ENCODE measurements around the gene NTHL1. TPM values are rescaled to one million over a fixed set of nuclear protein-coding genes. Genes with fewer than 3 reads are reported as not detected.

The NTHL1 gene
- total and polyA plus RNA-seq, 2 donors (not counting 1 experiment from before 2014, with no cell fraction given) = 8.4 to 44.4 TPM

DNA sequence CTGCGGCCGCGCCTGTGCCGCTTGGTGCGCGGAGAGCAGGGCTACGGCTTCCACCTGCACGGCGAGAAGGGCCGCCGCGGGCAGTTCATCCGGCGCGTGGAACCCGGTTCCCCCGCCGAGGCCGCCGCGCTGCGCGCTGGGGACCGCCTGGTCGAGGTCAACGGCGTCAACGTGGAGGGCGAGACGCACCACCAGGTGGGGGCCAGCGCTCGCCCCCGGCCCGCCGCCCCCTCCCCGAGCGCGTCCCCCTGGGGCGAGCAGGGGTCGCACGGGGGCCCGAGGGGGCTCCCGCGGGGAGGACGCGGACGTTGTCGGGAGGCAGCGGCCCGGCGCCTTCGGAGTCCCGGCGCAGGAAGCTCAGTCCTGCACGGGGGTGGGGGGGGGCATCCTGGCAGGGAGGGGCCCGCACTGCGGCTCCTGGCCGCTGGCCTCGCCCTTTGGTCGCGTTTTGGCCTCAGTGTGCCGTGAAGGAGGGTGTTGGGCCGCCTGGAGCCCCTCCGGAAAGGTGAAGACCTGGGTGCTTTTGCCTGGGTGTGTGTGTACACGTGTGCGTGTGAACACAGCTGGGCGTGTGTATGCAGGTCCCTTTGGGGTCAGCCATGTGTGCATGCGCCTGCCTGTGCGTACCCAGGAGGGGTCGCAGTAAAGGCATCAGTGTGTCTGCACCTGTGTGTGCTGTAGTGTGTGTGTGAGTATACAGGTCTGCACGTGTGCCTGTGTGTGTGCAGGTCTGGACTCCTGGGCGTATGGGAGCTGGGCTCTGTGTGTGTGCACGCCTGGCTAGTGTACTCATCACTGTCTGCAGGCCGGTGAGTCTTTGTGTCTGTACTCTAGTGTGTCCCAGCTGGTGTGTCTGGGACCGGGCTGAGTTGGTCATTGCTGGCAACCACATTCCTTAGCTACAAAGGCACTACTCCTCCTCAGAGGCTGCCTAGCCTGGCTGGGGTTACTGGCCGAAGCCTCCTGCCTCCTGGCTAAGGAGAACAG lies 20.3 kb downstream of the NTHL1 start:
- Histone ChIP-seq H3K27me3 (ENCODE audit: control insufficient read depth, insufficient read depth, low read length) (no peaks in the 10 kb centered on the region), H3K36me3 (ENCODE audit: control insufficient read depth, insufficient read depth, low read length) (peaks cover 2% of the 10 kb centered on the region), H3K9ac (ENCODE audit: insufficient read depth, low read length) (peak overlapping the region; percentile 53), H2AFZ (ENCODE audit: low read length) (peak overlapping the region; percentile 7), H3K27ac (ENCODE audit: insufficient read depth, low read length) (no peak overlapping the region), H3K9me3 (ENCODE audit: control insufficient read depth, insufficient read depth, low read depth, low read length) (no peaks in the 10 kb centered on the region), H3K79me2 (ENCODE audit: control insufficient read depth, insufficient read depth, low read length) (peaks cover 4% of the 10 kb centered on the region), H3K4me1 (ENCODE audit: control insufficient read depth, extremely low read depth, insufficient read depth, low read length) (peaks cover 25% of the 10 kb centered on the region), H3K4me3 (replicated peaks in 1 of 4; ENCODE audit: control extremely low read depth in 1 of 4, insufficient read depth in 1 of 4, low read depth in 3 of 4, low read length in 4 of 4) (peak overlapping the region; percentile 56 to 82 (median 67)), H4K20me1 (ENCODE audit: control insufficient read depth, extremely low read depth, insufficient read depth, low read length) (no peaks in the 10 kb centered on the region), H3K4me2 (ENCODE audit: extremely low read depth, insufficient read depth, low read length) (peak overlapping the region; percentile 99)
- peak in 1 of 2 donors; percentile 64 for DNase-seq (ENCODE audit: low read depth in 2 of 2)
- TF ChIP-seq EZH2 (IDR thresholded peaks at IDR 0.05; ENCODE audit: low read length, missing control alignments) = no peak
- no peak for TF ChIP-seq CTCF (conservative IDR thresholded peaks at IDR 0.05 in 1 of 2, IDR thresholded peaks at IDR 0.05 in 1 of 2; ENCODE audit: low read depth in 1 of 2, low read length in 2 of 2)

DNA sequence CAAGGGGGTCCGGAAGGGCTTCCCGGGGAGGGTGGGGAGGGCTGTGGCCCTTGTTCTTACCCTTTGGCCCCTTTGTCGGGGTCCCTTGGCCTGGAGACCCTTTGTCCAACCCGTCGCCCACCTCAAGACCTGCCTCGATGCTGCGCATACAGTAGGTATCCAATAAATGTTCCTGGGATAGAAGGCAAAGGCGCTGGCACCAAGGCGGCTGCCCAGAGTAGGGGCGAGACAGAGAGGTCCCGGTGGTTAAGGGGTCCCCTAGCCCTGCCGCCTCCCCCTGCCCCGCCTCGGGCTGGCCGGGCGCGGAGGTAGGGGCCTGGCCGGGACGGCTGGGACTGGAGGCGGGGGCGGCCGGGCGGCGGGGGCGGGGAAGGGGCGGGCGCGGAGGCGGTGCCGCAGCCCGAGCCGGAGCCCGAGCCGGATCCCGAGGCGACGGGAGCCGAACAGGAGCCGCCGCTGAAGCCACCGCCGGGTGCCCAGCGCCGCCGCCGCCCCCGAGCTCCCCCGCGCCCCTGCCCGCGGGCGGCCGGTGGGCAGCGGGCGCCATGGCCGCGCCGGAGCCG lies 21.1 kb downstream of the NTHL1 start, which contains the start of gene NHERF2:
NHERF2 (plus strand) TSS at position 442 of the 563 bp plus-strand sequence; CDS start at position 546, 104 bp downstream.
- H3K36me3 ChIP-seq (ENCODE audit: control insufficient read depth, insufficient read depth, low read length) = peaks cover 2% of the 10 kb centered on the region
- peaks cover 23% of the 10 kb centered on the region for H3K4me1 ChIP-seq (ENCODE audit: control insufficient read depth, extremely low read depth, insufficient read depth, low read length)
- no peak within 1 kb of the TSS for H3K27ac ChIP-seq (ENCODE audit: insufficient read depth, low read length)
- H3K9ac ChIP-seq (ENCODE audit: insufficient read depth, low read length) = peak within 1 kb of the TSS; percentile 53
- peak within 1 kb of the TSS; percentile 99 for H3K4me2 ChIP-seq (ENCODE audit: extremely low read depth, insufficient read depth, low read length)
- no peaks in the 10 kb centered on the region for H3K27me3 ChIP-seq (ENCODE audit: control insufficient read depth, insufficient read depth, low read length)
- peaks cover 4% of the 10 kb centered on the region for H3K79me2 ChIP-seq (ENCODE audit: control insufficient read depth, insufficient read depth, low read length)
- no peak for DNase-seq (ENCODE audit: low read depth in 2 of 2)
- peak within 1 kb of the TSS; percentile 7 for H2AFZ ChIP-seq (ENCODE audit: low read length)
- H3K9me3 ChIP-seq (ENCODE audit: control insufficient read depth, insufficient read depth, low read depth, low read length) = no peaks in the 10 kb centered on the region
- H4K20me1 ChIP-seq (ENCODE audit: control insufficient read depth, extremely low read depth, insufficient read depth, low read length) = no peaks in the 10 kb centered on the region
- peak within 1 kb of the TSS; percentile 56 to 82 (median 67) for H3K4me3 ChIP-seq (replicated peaks in 1 of 4; ENCODE audit: control extremely low read depth in 1 of 4, insufficient read depth in 1 of 4, low read depth in 3 of 4, low read length in 4 of 4)
- TF ChIP-seq EZH2 (IDR thresholded peaks at IDR 0.05; ENCODE audit: low read length, missing control alignments) (no peak), CTCF (conservative IDR thresholded peaks at IDR 0.05 in 1 of 2, IDR thresholded peaks at IDR 0.05 in 1 of 2; ENCODE audit: low read depth in 1 of 2, low read length in 2 of 2) (no peak)

DNA sequence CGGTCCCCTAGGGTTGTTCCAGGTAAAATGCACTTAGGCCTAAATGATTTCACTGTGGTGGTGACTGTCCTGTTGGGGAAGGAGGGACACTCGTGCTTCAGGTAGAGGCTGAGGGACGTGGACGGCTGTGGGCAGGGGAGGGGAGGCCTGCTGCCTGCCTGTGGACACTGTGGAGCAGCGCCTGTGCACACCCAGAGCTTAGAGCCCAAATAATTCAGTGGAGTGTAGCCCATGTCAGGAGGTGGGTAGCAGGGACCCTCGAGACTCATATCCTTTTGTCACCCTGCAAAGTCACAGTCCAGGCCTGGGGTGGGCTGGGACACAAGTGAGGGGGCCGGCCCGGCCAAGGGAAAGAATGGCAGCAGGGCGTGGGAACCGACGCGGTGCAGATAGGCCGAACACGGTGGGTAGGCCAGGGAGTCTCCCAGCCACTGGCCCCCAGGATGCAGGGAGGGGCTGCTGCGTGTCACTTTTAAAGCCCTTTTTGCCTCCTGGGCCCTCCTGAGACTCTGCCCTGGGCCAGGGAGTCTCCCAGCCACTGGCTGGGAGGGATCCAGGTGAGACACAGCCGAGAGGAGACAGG lies 21.7 kb downstream of the NTHL1 start:
- no peaks in the 10 kb centered on the region for H3K9me3 ChIP-seq (ENCODE audit: control insufficient read depth, insufficient read depth, low read depth, low read length)
- peaks cover 23% of the 10 kb centered on the region for H3K4me1 ChIP-seq (ENCODE audit: control insufficient read depth, extremely low read depth, insufficient read depth, low read length)
- H3K4me2 ChIP-seq (ENCODE audit: extremely low read depth, insufficient read depth, low read length) = no peak overlapping the region
- no peak for TF ChIP-seq CTCF (conservative IDR thresholded peaks at IDR 0.05 in 1 of 2, IDR thresholded peaks at IDR 0.05 in 1 of 2; ENCODE audit: low read depth in 1 of 2, low read length in 2 of 2)
- TF ChIP-seq EZH2 (IDR thresholded peaks at IDR 0.05; ENCODE audit: low read length, missing control alignments) = no peak
- no peak overlapping the region for H3K27ac ChIP-seq (ENCODE audit: insufficient read depth, low read length)
- H4K20me1 ChIP-seq (ENCODE audit: control insufficient read depth, extremely low read depth, insufficient read depth, low read length) = no peaks in the 10 kb centered on the region
- peaks cover 2% of the 10 kb centered on the region for H3K36me3 ChIP-seq (ENCODE audit: control insufficient read depth, insufficient read depth, low read length)
- no peak for DNase-seq (ENCODE audit: low read depth in 2 of 2)
- no peak overlapping the region for H2AFZ ChIP-seq (ENCODE audit: low read length)
- peaks cover 4% of the 10 kb centered on the region for H3K79me2 ChIP-seq (ENCODE audit: control insufficient read depth, insufficient read depth, low read length)
- H3K4me3 ChIP-seq (replicated peaks in 1 of 4; ENCODE audit: control extremely low read depth in 1 of 4, insufficient read depth in 1 of 4, low read depth in 3 of 4, low read length in 4 of 4) = peak overlapping the region in 2 of 4 experiments; percentile 14 to 49
- H3K9ac ChIP-seq (ENCODE audit: insufficient read depth, low read length) = no peak overlapping the region
- no peaks in the 10 kb centered on the region for H3K27me3 ChIP-seq (ENCODE audit: control insufficient read depth, insufficient read depth, low read length)
